H1 (cell line): ENCODE measurements around the gene CYP11A1. TPM values are rescaled to one million over a fixed set of nuclear protein-coding genes. Genes with fewer than 3 reads are reported as not detected.

Experiments
- ASH2L ChIP-seq: fragments of 200-600, 300-600 bp; sonication (generic); IDR thresholded peaks from one replicate; pipeline ENCODE4 v1.7.1; 2017; ENCODE audit warnings: low read length
- BCL11A ChIP-seq, 2 experiments: IDR thresholded peaks; one replicate each; pipeline ENCODE4 v1.6.1; 2011; ENCODE audit warnings: low read depth in 2 of 2, low read length in 2 of 2, mild to moderate bottlenecking in 2 of 2
- KDM4A ChIP-seq: IDR thresholded peaks from one replicate; pipeline ENCODE4 v1.7.1; 2012; ENCODE audit warnings: low read depth, mild to moderate bottlenecking, moderate library complexity, low read length, inconsistent platforms; ENCODE audit not compliant: severe bottlenecking
- KDM5A ChIP-seq: fragments of 200-600 bp; IDR thresholded peaks from 2 replicates; pipeline ENCODE4 v1.7.1; 2012; ENCODE audit warnings: mild to moderate bottlenecking, low read length, inconsistent platforms, mixed read lengths
- MAFK ChIP-seq: IDR thresholded peaks from 2 replicates; pipeline ENCODE4 v1.6.1; 2012; ENCODE audit warnings: low read depth, mild to moderate bottlenecking, improper control_type of control experiment, low read length
- NANOG ChIP-seq: IDR thresholded peaks from 2 replicates; pipeline ENCODE4 v1.6.1; 2011; ENCODE audit warnings: low read length, low read depth, mild to moderate bottlenecking, inconsistent platforms; ENCODE audit not compliant: insufficient read depth, poor library complexity, severe bottlenecking
- POLR2AphosphoS5 ChIP-seq: IDR thresholded peaks from 2 replicates; pipeline ENCODE4 v1.6.1; 2011; ENCODE audit warnings: low read depth, low read length
- RBBP5 ChIP-seq: IDR thresholded peaks from 2 replicates; pipeline ENCODE4 v1.7.1; 2012; ENCODE audit warnings: low read depth, mild to moderate bottlenecking, inconsistent platforms, low read length, moderate library complexity, borderline replicate concordance
- RFX5 ChIP-seq: IDR thresholded peaks from 2 replicates; pipeline ENCODE4 v1.6.1; 2011; ENCODE audit warnings: low read depth, low read length, improper control_type of control experiment, borderline replicate concordance
- SIX5 ChIP-seq: IDR thresholded peaks from 2 replicates; pipeline ENCODE4 v1.6.1; 2011; ENCODE audit warnings: mild to moderate bottlenecking, low read depth, low read length
- SRF ChIP-seq: IDR thresholded peaks from 2 replicates; pipeline ENCODE4 v1.6.1; 2011; ENCODE audit warnings: mild to moderate bottlenecking, low read depth, low read length, moderate library complexity
- TBP ChIP-seq: IDR thresholded peaks from 2 replicates; pipeline ENCODE4 v1.6.1; 2011; ENCODE audit warnings: low read depth, low read length, improper control_type of control experiment
- polyA plus RNA-seq, 7 experiments: library from polyadenylated mRNA; depleted of rRNA in 3 of 7; stranded (reverse) in 5 of 7; unstranded in 2 of 7; fragments of >200 nt in 5 of 7; fragments of 200-250 nt in 2 of 7; gene quantifications; 1 replicate in 5 of 7; 2 replicates in 1 of 7; 4 replicates in 1 of 7; pipeline versions ENCODE4 v1.2.1 to v1.2.3, GENCODE V29; 2011 to 2013; ENCODE audit warnings: missing spikeins in 2 of 7, mixed read lengths in 2 of 7
- total RNA-seq: library from RNA; stranded (reverse); fragmentation: NEBNext Ultra II Directional; extraction: Animal tissue kit (Norgen Biotek cat#: 25700); gene quantifications from 2 replicates; pipeline ENCODE4 v1.2.1, GENCODE V29; 2021
- TF ChIP-seq, protein P1 (sequence below): fragments of 300-600 bp; sonication (generic); IDR thresholded peaks from 2 replicates; pipeline ENCODE4 v1.7.1; 2012; ENCODE audit warnings: low read length, moderate library complexity, mild to moderate bottlenecking, inconsistent platforms; ENCODE audit not compliant: insufficient replicate concordance

The CYP11A1 gene
- total and polyA plus RNA-seq, 2 of the 8 experiments (the other 6 are each of a cell fraction or from before 2014, with no cell fraction given), result 1.9 to 7.2 TPM

DNA sequence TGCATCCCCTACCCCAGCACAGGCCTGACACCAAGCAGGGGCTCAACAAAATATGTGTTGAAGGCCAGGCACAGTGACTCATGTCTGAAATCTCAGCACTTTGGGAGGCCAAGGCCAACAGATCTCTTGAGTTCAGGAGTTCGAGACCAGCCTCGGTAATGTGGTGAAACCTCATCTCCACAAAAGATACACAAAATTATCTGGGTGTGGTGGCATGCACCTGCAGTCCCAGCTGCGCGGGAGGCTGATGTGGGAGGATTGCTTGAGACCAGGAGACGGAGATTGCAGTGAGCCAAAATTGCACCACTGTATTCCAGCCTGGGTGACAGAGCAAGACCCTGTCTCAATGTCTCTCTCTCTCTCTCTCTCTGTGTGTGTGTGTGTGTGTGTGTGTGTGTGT, 30.7 kb upstream of the CYP11A1 start (continued):
- TF ChIP-seq, protein P1, sequence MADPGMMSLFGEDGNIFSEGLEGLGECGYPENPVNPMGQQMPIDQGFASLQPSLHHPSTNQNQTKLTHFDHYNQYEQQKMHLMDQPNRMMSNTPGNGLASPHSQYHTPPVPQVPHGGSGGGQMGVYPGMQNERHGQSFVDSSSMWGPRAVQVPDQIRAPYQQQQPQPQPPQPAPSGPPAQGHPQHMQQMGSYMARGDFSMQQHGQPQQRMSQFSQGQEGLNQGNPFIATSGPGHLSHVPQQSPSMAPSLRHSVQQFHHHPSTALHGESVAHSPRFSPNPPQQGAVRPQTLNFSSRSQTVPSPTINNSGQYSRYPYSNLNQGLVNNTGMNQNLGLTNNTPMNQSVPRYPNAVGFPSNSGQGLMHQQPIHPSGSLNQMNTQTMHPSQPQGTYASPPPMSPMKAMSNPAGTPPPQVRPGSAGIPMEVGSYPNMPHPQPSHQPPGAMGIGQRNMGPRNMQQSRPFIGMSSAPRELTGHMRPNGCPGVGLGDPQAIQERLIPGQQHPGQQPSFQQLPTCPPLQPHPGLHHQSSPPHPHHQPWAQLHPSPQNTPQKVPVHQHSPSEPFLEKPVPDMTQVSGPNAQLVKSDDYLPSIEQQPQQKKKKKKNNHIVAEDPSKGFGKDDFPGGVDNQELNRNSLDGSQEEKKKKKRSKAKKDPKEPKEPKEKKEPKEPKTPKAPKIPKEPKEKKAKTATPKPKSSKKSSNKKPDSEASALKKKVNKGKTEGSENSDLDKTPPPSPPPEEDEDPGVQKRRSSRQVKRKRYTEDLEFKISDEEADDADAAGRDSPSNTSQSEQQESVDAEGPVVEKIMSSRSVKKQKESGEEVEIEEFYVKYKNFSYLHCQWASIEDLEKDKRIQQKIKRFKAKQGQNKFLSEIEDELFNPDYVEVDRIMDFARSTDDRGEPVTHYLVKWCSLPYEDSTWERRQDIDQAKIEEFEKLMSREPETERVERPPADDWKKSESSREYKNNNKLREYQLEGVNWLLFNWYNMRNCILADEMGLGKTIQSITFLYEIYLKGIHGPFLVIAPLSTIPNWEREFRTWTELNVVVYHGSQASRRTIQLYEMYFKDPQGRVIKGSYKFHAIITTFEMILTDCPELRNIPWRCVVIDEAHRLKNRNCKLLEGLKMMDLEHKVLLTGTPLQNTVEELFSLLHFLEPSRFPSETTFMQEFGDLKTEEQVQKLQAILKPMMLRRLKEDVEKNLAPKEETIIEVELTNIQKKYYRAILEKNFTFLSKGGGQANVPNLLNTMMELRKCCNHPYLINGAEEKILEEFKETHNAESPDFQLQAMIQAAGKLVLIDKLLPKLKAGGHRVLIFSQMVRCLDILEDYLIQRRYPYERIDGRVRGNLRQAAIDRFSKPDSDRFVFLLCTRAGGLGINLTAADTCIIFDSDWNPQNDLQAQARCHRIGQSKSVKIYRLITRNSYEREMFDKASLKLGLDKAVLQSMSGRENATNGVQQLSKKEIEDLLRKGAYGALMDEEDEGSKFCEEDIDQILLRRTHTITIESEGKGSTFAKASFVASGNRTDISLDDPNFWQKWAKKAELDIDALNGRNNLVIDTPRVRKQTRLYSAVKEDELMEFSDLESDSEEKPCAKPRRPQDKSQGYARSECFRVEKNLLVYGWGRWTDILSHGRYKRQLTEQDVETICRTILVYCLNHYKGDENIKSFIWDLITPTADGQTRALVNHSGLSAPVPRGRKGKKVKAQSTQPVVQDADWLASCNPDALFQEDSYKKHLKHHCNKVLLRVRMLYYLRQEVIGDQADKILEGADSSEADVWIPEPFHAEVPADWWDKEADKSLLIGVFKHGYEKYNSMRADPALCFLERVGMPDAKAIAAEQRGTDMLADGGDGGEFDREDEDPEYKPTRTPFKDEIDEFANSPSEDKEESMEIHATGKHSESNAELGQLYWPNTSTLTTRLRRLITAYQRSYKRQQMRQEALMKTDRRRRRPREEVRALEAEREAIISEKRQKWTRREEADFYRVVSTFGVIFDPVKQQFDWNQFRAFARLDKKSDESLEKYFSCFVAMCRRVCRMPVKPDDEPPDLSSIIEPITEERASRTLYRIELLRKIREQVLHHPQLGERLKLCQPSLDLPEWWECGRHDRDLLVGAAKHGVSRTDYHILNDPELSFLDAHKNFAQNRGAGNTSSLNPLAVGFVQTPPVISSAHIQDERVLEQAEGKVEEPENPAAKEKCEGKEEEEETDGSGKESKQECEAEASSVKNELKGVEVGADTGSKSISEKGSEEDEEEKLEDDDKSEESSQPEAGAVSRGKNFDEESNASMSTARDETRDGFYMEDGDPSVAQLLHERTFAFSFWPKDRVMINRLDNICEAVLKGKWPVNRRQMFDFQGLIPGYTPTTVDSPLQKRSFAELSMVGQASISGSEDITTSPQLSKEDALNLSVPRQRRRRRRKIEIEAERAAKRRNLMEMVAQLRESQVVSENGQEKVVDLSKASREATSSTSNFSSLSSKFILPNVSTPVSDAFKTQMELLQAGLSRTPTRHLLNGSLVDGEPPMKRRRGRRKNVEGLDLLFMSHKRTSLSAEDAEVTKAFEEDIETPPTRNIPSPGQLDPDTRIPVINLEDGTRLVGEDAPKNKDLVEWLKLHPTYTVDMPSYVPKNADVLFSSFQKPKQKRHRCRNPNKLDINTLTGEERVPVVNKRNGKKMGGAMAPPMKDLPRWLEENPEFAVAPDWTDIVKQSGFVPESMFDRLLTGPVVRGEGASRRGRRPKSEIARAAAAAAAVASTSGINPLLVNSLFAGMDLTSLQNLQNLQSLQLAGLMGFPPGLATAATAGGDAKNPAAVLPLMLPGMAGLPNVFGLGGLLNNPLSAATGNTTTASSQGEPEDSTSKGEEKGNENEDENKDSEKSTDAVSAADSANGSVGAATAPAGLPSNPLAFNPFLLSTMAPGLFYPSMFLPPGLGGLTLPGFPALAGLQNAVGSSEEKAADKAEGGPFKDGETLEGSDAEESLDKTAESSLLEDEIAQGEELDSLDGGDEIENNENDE, result no peak
- TF ChIP-seq TBP (no peak), POLR2AphosphoS5 (no peak), ASH2L (no peak), BCL11A (IDR thresholded peaks at IDR 0.05; ENCODE audit: low read depth in 2 of 2, low read length in 2 of 2) (no peak), RBBP5 (no peak), RFX5 (no peak), MAFK (no peak), KDM4A (no peak), SRF (no peak), KDM5A (no peak), SIX5 (no peak), NANOG (no peak)
